Lower leg skin (tissue), 3 donors: ENCODE results near the gene CHN2.

ENCODE experiments used
- CTCF ChIP-seq, 3 donors: fragments of 450-650 bp; IDR thresholded peaks; one replicate each; pipeline ENCODE4 v1.5.1; 2016; ENCODE audit warnings: antibody characterized with exemption in 3 of 3, mild to moderate bottlenecking in 3 of 3, moderate library complexity in 2 of 3
- POLR2A ChIP-seq, 2 donors: fragments of 450-650 bp; IDR thresholded peaks; one replicate each; pipeline ENCODE4 v1.6.1; 2016 to 2017; ENCODE audit warnings: antibody characterized with exemption in 2 of 2, mild to moderate bottlenecking in 1 of 2, moderate library complexity in 1 of 2

GRCh38 chr7:29337546-29338116 lies 143.1 kb downstream of the CHN2 start:
- no peak for TF ChIP-seq CTCF (IDR thresholded peaks at IDR 0.05)
- no peak for TF ChIP-seq POLR2A (IDR thresholded peaks at IDR 0.05)
